DND-41 (cell line): Measurements from ENCODE around the gene TRIM31.

ENCODE experiments used
- EZH2 ChIP-seq: IDR thresholded peaks from 3 replicates; pipeline ENCODE4 v1.6.1; 2012; ENCODE audit warnings: borderline replicate concordance, low read depth, mild to moderate bottlenecking, moderate library complexity, low read length, inconsistent platforms; ENCODE audit not compliant: severe bottlenecking
- TF ChIP-seq, protein P1 (sequence below): IDR thresholded peaks from 2 replicates; pipeline ENCODE4 v1.5.1; 2012; ENCODE audit warnings: borderline replicate concordance, low read length, moderate library complexity, mild to moderate bottlenecking; ENCODE audit not compliant: poor library complexity, severe bottlenecking; ENCODE audit errors: extremely low read depth

- no peak for TF ChIP-seq EZH2
- TF ChIP-seq, protein P1, sequence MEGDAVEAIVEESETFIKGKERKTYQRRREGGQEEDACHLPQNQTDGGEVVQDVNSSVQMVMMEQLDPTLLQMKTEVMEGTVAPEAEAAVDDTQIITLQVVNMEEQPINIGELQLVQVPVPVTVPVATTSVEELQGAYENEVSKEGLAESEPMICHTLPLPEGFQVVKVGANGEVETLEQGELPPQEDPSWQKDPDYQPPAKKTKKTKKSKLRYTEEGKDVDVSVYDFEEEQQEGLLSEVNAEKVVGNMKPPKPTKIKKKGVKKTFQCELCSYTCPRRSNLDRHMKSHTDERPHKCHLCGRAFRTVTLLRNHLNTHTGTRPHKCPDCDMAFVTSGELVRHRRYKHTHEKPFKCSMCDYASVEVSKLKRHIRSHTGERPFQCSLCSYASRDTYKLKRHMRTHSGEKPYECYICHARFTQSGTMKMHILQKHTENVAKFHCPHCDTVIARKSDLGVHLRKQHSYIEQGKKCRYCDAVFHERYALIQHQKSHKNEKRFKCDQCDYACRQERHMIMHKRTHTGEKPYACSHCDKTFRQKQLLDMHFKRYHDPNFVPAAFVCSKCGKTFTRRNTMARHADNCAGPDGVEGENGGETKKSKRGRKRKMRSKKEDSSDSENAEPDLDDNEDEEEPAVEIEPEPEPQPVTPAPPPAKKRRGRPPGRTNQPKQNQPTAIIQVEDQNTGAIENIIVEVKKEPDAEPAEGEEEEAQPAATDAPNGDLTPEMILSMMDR, result no peak
These were observed 11.2 kb downstream of the TRIM31 start for GRCh38 chr6:30101444-30102413.
